Endothelial cell of umbilical vein (primary cell): ENCODE results near the gene LENG8.

Source experiments
- EZH2 ChIP-seq: IDR thresholded peaks from 2 replicates; pipeline ENCODE4 v1.6.1; 2012; ENCODE audit warnings: borderline replicate concordance, low read depth, mild to moderate bottlenecking, moderate library complexity, low read length, inconsistent platforms; ENCODE audit not compliant: severe bottlenecking
- FOS ChIP-seq: IDR thresholded peaks from 2 replicates; pipeline ENCODE4 v1.6.1; 2011; ENCODE audit warnings: mild to moderate bottlenecking, low read length, moderate library complexity, borderline replicate concordance; ENCODE audit not compliant: insufficient read depth
- GATA2 ChIP-seq: IDR thresholded peaks from 2 replicates; pipeline ENCODE4 v1.7.0; 2011; ENCODE audit warnings: low read depth, mild to moderate bottlenecking, moderate library complexity, mixed read lengths, low read length; ENCODE audit not compliant: insufficient read length, insufficient read depth
- JUN ChIP-seq: IDR thresholded peaks from 2 replicates; pipeline ENCODE4 v1.6.1; 2011; ENCODE audit warnings: borderline replicate concordance, low read depth; ENCODE audit not compliant: insufficient read length, insufficient read depth
- MYC ChIP-seq: IDR thresholded peaks from one replicate; pipeline ENCODE4 v1.6.1; 2011; ENCODE audit warnings: mild to moderate bottlenecking, low read depth, low read length
- POLR2A ChIP-seq: IDR thresholded peaks from 2 replicates; pipeline ENCODE4 v1.6.1; 2012; ENCODE audit warnings: low read depth, mild to moderate bottlenecking, control low read depth, low read length
- POLR2AphosphoS5 ChIP-seq: IDR thresholded peaks from 2 replicates; pipeline ENCODE4 v1.6.1; 2012; ENCODE audit warnings: low read depth, mild to moderate bottlenecking, control low read depth, low read length, moderate library complexity; ENCODE audit not compliant: insufficient read depth
- TF ChIP-seq, protein P1 (sequence below), 2 donors: IDR thresholded peaks; 1 replicate in 1 of 2; 2 replicates in 1 of 2; pipeline ENCODE4 v1.5.1; 2011; ENCODE audit warnings: low read length in 2 of 2, mild to moderate bottlenecking in 2 of 2, moderate library complexity in 2 of 2, control low read depth in 1 of 2, inconsistent platforms in 1 of 2, low read depth in 1 of 2; ENCODE audit not compliant: insufficient read depth in 1 of 2; ENCODE audit errors: extremely low read depth in 1 of 2

GRCh38 chr19:54507824-54508223 lies 58.8 kb downstream of the LENG8 start:
- TF ChIP-seq, protein P1, sequence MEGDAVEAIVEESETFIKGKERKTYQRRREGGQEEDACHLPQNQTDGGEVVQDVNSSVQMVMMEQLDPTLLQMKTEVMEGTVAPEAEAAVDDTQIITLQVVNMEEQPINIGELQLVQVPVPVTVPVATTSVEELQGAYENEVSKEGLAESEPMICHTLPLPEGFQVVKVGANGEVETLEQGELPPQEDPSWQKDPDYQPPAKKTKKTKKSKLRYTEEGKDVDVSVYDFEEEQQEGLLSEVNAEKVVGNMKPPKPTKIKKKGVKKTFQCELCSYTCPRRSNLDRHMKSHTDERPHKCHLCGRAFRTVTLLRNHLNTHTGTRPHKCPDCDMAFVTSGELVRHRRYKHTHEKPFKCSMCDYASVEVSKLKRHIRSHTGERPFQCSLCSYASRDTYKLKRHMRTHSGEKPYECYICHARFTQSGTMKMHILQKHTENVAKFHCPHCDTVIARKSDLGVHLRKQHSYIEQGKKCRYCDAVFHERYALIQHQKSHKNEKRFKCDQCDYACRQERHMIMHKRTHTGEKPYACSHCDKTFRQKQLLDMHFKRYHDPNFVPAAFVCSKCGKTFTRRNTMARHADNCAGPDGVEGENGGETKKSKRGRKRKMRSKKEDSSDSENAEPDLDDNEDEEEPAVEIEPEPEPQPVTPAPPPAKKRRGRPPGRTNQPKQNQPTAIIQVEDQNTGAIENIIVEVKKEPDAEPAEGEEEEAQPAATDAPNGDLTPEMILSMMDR (IDR thresholded peaks at IDR 0.05; ENCODE audit: extremely low read depth in 1 of 2, insufficient read depth in 1 of 2, low read depth in 1 of 2, low read length in 2 of 2) = no peak
- no peak for TF ChIP-seq EZH2
- TF ChIP-seq JUN = no peak
- no peak for TF ChIP-seq POLR2A
- no peak for TF ChIP-seq MYC
- TF ChIP-seq POLR2AphosphoS5 = no peak
- no peak for TF ChIP-seq GATA2
- no peak for TF ChIP-seq FOS
